Measurements from ENCODE around the gene TET1.

The TET1 gene

DNA sequence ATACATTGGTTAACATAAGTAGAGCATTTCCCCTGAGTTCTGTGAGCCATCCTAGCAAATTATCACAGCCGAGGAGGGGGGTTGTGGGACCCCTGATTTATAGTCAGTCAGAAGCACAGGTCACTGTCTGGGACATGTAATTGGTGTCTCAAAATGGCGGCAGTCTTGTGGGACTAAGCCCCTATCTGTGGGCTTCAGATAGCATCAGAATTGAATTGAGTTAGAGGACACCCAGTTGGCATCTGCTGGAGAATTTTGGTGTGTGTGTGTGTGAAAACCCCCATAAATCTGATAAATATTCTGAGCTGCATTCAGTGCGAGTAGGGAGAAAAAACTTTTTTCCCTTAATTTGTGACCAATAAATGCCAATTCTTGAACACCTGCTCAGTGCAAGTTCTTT lies 6.5 kb upstream of the TET1 start:
- TF ChIP-seq CTCF (IDR thresholded peaks at IDR 0.05; ENCODE audit: insufficient read depth, low read length, poor library complexity, severe bottlenecking), result no peak
- no peak for TF ChIP-seq EZH2phosphoT487 (conservative IDR thresholded peaks at IDR 0.05; ENCODE audit: low read length)
- no peaks in the 10 kb centered on the region for H3F3A ChIP-seq (ENCODE audit: insufficient read depth)
- no peaks in the 10 kb centered on the region for H3K9me3 ChIP-seq (ENCODE audit: insufficient read depth, low read length)
- no peak overlapping the region for H3K9ac ChIP-seq (ENCODE audit: low read length)
- no peaks in the 10 kb centered on the region for H3K9me2 ChIP-seq (replicated peaks; ENCODE audit: insufficient read depth, low read length)
- no peak overlapping the region for H3K27ac ChIP-seq (ENCODE audit: low read depth, low read length)
- H3K27me3 ChIP-seq (ENCODE audit: low read length), result no peaks in the 10 kb centered on the region
- no peaks in the 10 kb centered on the region for H3K36me3 ChIP-seq (ENCODE audit: low read length)
- H3K4me3 ChIP-seq (ENCODE audit: insufficient read depth, low read length, poor library complexity, severe bottlenecking), result no peak overlapping the region
- no peak overlapping the region for H2AFZ ChIP-seq (ENCODE audit: low read depth, low read length, severe bottlenecking)
- no peaks in the 10 kb centered on the region for H4K20me1 ChIP-seq (ENCODE audit: low read depth, low read length)
- H3K79me2 ChIP-seq (ENCODE audit: insufficient read depth, low read length), result no peaks in the 10 kb centered on the region
- H3K4me2 ChIP-seq (ENCODE audit: low read depth, low read length, poor library complexity, severe bottlenecking), result no peak overlapping the region

GRCh38 chr10:68558478-68558877 lies 1.7 kb upstream of the TET1 start:
- Histone ChIP-seq H3K4me3 (ENCODE audit: insufficient read depth, low read length, poor library complexity, severe bottlenecking) (no peak overlapping the region), H3F3A (ENCODE audit: insufficient read depth) (no peaks in the 10 kb centered on the region), H4K20me1 (ENCODE audit: low read depth, low read length) (no peaks in the 10 kb centered on the region), H3K4me2 (ENCODE audit: low read depth, low read length, poor library complexity, severe bottlenecking) (no peak overlapping the region), H3K9ac (ENCODE audit: low read length) (no peak overlapping the region), H3K79me2 (ENCODE audit: insufficient read depth, low read length) (no peaks in the 10 kb centered on the region), H3K9me2 (replicated peaks; ENCODE audit: insufficient read depth, low read length) (no peaks in the 10 kb centered on the region), H2AFZ (ENCODE audit: low read depth, low read length, severe bottlenecking) (no peak overlapping the region), H3K36me3 (ENCODE audit: low read length) (no peaks in the 10 kb centered on the region), H3K27ac (ENCODE audit: low read depth, low read length) (no peak overlapping the region), H3K9me3 (ENCODE audit: insufficient read depth, low read length) (no peaks in the 10 kb centered on the region), H3K27me3 (ENCODE audit: low read length) (no peaks in the 10 kb centered on the region)
- no peak for TF ChIP-seq EZH2phosphoT487 (conservative IDR thresholded peaks at IDR 0.05; ENCODE audit: low read length)
- TF ChIP-seq CTCF (IDR thresholded peaks at IDR 0.05; ENCODE audit: insufficient read depth, low read length, poor library complexity, severe bottlenecking), result no peak

DNA sequence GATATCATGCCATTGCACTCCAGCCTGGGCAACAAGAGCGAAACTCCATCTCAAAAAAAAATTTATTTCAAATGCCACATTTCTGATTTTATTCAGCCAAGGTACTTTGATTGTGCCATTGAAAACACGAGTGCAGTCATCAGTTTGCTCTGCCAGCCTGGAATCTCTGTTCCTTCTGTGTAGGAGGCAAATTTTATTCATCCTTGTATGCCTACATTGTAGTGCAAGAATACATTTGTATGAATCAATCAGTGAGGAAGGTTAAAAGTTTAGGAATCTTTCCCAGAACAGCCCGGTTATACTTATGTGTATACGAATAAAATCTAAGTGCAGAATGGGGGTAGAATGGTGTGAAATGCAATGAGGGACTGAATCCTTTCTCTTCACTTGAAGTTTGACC lies 886 bp upstream of the TET1 start:
- Histone ChIP-seq H3K79me2 (ENCODE audit: insufficient read depth, low read length) (no peaks in the 10 kb centered on the region), H3K4me3 (ENCODE audit: insufficient read depth, low read length, poor library complexity, severe bottlenecking) (no peak overlapping the region), H2AFZ (ENCODE audit: low read depth, low read length, severe bottlenecking) (no peak overlapping the region)

More for the DNA sequence above, 886 bp upstream of the TET1 start:
- TF ChIP-seq CTCF (IDR thresholded peaks at IDR 0.05; ENCODE audit: insufficient read depth, low read length, poor library complexity, severe bottlenecking) (no peak), EZH2phosphoT487 (conservative IDR thresholded peaks at IDR 0.05; ENCODE audit: low read length) (no peak)
- H3K9me3 ChIP-seq (ENCODE audit: insufficient read depth, low read length), result no peaks in the 10 kb centered on the region
- H3K9me2 ChIP-seq (replicated peaks; ENCODE audit: insufficient read depth, low read length), result no peaks in the 10 kb centered on the region
- H3K4me2 ChIP-seq (ENCODE audit: low read depth, low read length, poor library complexity, severe bottlenecking), result no peak overlapping the region
- no peak overlapping the region for H3K27ac ChIP-seq (ENCODE audit: low read depth, low read length)
- H3K27me3 ChIP-seq (ENCODE audit: low read length), result no peaks in the 10 kb centered on the region
- no peak overlapping the region for H3K9ac ChIP-seq (ENCODE audit: low read length)
- H3F3A ChIP-seq (ENCODE audit: insufficient read depth), result no peaks in the 10 kb centered on the region
- H4K20me1 ChIP-seq (ENCODE audit: low read depth, low read length), result no peaks in the 10 kb centered on the region
- H3K36me3 ChIP-seq (ENCODE audit: low read length), result no peaks in the 10 kb centered on the region
